GM12874 (cell line): ENCODE results near the gene ZNF407.

Experiments
- TF ChIP-seq, protein P1 (sequence below): IDR thresholded peaks from 2 replicates; pipeline ENCODE4 v1.5.1; 2011; ENCODE audit warnings: low read depth, mild to moderate bottlenecking, control low read depth, low read length, moderate library complexity; ENCODE audit not compliant: insufficient read depth

ZNF407 gene

DNA sequence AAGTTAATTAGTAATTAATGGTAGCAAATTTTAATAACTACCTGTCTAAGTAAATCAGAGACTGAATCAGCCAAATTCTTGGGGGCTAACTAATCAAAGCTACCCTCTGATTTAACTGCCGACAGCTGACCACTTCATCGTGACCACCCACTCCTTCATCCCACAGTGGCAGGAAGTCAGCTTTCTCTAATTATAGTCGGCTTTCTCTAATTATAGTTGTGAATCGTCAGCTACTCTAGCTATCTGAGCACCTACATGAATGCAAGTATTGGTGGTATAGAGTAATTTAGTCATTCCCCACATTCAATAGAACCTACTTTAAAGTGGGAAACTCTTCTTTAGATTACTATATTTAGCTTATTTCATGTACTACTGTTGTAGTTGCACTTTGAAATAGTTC is 425.8 kb downstream of the ZNF407 start:
- TF ChIP-seq, protein P1, sequence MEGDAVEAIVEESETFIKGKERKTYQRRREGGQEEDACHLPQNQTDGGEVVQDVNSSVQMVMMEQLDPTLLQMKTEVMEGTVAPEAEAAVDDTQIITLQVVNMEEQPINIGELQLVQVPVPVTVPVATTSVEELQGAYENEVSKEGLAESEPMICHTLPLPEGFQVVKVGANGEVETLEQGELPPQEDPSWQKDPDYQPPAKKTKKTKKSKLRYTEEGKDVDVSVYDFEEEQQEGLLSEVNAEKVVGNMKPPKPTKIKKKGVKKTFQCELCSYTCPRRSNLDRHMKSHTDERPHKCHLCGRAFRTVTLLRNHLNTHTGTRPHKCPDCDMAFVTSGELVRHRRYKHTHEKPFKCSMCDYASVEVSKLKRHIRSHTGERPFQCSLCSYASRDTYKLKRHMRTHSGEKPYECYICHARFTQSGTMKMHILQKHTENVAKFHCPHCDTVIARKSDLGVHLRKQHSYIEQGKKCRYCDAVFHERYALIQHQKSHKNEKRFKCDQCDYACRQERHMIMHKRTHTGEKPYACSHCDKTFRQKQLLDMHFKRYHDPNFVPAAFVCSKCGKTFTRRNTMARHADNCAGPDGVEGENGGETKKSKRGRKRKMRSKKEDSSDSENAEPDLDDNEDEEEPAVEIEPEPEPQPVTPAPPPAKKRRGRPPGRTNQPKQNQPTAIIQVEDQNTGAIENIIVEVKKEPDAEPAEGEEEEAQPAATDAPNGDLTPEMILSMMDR = no peak

DNA sequence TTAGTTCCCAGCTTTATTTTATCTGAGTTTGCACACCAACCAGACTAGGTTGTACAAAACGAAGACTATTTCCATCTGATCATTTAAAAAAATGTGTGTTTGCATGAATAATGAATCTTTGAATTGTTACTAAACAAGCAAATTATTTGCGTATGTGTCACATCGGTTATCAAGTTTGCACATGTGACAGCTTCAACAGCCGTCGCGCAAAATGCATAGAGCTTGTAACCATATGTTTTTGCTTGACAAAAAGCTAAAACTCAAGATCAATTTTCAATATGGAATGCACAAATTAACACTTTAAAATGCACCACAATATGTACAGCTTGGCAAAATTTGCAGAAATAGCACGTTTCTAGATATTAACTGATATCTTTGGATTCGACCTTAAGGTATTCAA is 427.2 kb downstream of the ZNF407 start:
- TF ChIP-seq, protein P1 = no peak

DNA sequence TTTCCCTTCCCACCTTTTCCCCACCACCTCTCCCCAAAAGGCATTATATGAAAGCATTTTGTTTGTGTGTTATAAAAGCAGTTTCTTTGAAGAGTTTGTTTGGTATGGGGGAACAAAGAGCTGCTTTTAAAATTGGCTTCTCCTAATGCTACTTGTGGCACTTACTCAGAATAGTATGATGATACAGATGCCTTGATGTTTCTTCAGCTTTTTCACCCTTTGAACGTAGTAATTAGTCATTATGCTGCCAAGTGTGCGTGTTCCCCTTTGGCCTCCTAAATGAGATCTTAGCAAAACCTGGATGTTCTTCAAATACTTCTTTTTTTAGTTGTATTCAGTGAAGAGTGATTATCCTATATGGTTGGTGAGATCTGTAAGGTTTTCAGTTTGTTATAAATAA is 427.9 kb downstream of the ZNF407 start:
- TF ChIP-seq, protein P1 = no peak

DNA sequence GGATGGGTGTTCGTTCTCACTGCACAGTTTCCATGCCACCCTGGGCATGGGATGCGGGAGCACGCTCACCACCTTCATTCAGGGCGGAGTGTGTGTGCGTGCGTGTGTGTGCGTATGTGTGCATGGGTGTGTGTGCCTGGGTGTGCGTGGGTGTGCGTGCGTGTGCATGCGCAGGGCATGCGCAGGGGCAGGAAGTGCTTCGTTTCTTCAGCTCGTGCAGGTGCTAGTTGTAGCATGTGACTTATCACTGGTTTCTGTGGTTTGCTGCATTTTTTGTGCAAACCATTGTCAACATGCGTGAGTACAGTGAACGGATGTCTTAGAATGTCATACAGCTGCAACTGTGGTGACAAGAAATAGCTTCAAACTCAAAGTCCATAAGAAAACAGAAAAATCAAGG is 431.8 kb downstream of the ZNF407 start:
- TF ChIP-seq, protein P1 = no peak

DNA sequence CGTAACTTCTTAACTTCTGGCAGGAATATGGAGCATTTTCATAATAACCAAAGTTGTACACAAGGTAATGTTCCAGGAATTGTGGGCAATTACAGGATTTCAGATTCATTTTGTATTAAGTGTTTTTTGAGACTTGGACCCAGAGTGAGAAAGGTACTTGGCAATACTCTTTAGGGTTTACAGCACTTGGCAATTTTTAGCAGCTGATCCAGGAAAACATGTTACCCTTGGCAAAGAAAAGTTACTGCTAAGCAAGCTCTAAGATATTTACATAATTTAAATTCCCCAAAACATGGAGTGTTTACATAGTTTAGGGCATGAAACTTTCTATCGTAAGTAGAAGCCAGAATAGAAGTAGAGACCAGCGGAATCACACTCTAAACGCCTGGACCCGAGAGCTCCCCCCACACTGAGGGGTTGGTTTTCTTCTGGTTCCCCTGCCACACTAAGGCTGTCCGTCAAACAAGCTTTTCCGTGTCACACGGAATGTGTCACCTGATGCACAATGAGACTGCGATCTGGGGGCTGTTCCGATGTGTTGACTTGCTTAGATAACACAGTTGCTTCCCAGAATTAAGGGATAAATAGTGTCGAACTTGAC is 434.1 kb downstream of the ZNF407 start:
- TF ChIP-seq, protein P1 = no peak

DNA sequence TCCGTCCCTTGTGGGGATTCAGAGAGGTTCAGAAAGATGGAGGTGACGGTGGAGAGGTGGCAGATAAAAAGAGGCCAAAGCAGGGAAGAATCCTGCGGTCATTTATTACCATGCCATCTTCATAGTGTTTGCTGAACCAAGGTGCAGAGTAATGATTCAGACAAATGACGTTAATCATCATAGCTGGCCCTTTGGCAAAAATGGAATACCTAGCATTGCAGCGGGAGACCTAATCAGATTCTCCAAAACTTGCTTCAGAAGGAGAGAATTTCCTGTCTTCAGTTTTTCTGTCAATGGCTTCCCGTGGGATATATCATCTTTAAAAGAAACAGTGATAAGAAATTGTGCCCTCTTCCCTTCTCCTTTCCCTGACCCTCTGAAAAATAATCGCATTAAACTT is 435.8 kb downstream of the ZNF407 start:
- TF ChIP-seq, protein P1 = no peak

DNA sequence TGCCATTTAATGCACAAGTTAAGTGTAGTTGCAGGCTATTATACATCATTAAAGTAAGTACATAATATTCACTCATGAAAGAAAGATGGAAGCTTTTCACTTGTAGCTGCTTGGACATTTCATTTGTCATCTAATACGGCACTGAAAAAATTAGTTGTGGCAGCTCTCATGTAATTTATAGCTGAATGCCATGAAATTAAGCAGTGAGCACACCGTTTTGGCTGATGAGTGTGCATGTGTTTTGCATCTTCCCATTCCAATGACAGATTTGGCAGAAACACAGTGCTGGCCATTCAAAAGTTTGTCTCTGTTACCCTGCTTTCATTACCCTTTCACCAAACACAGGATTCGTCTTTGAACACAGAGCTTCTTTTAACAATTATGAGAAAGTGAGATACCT is 437.3 kb downstream of the ZNF407 start:
- TF ChIP-seq, protein P1 = no peak
